Cortex of kidney (tissue), 1 donor: Measurements from ENCODE around the gene CCDC141.

Experiments used
- DNase-seq: peaks from one replicate; lab custom pipeline; 2025; lab: John Stamatoyannopoulos, UW

Gene CCDC141

GRCh38 chr2:178978667-178979066 is 71.3 kb downstream of the CCDC141 start:
- DNase-seq = no peak

GRCh38 chr2:178976351-178976750 is 73.6 kb downstream of the CCDC141 start:
- no peak for DNase-seq

- DNase-seq = no peak
Observed at GRCh38 chr2:178962805-178963433, 87.0 kb downstream of the CCDC141 start.

- no peak for DNase-seq
Observed at GRCh38 chr2:178962152-178962551, 87.8 kb downstream of the CCDC141 start.

GRCh38 chr2:178954049-178954448 is 95.9 kb downstream of the CCDC141 start:
- DNase-seq = no peak

- no peak for DNase-seq
Observed at GRCh38 chr2:178951266-178952006, 98.5 kb downstream of the CCDC141 start.

- no peak for DNase-seq
Observed at GRCh38 chr2:178949584-178949983, 100.4 kb downstream of the CCDC141 start.

- no peak for DNase-seq
Observed at GRCh38 chr2:178949151-178949550, 100.8 kb downstream of the CCDC141 start.

GRCh38 chr2:178947006-178947405 is 102.9 kb downstream of the CCDC141 start:
- no peak for DNase-seq

- DNase-seq = no peak
Observed at GRCh38 chr2:178946494-178946893, 103.4 kb downstream of the CCDC141 start.

- DNase-seq = no peak
Observed at GRCh38 chr2:178943745-178944144, 106.2 kb downstream of the CCDC141 start.

- DNase-seq = no peak
Observed at GRCh38 chr2:178934571-178934970, 115.4 kb downstream of the CCDC141 start.

GRCh38 chr2:178933493-178933892 is 116.4 kb downstream of the CCDC141 start:
- no peak for DNase-seq

- no peak for DNase-seq
Observed at GRCh38 chr2:178928077-178928476, 121.9 kb downstream of the CCDC141 start.

GRCh38 chr2:178927173-178927572 is 122.8 kb downstream of the CCDC141 start:
- no peak for DNase-seq

- no peak for DNase-seq
Observed at GRCh38 chr2:178924817-178925216, 125.1 kb downstream of the CCDC141 start.

- no peak for DNase-seq
Observed at GRCh38 chr2:178923546-178923945, 126.4 kb downstream of the CCDC141 start.

- no peak for DNase-seq
Observed at GRCh38 chr2:178920916-178921513, 128.9 kb downstream of the CCDC141 start.

GRCh38 chr2:178917555-178917954 is 132.4 kb downstream of the CCDC141 start:
- DNase-seq = no peak

- no peak for DNase-seq
Observed at GRCh38 chr2:178915423-178916173, 134.3 kb downstream of the CCDC141 start.

GRCh38 chr2:178914259-178914849 is 135.6 kb downstream of the CCDC141 start:
- no peak for DNase-seq

- DNase-seq = no peak
Observed at GRCh38 chr2:178913049-178913441, 136.9 kb downstream of the CCDC141 start.
